ENCODE results near the gene TAS2R1.

DNA sequence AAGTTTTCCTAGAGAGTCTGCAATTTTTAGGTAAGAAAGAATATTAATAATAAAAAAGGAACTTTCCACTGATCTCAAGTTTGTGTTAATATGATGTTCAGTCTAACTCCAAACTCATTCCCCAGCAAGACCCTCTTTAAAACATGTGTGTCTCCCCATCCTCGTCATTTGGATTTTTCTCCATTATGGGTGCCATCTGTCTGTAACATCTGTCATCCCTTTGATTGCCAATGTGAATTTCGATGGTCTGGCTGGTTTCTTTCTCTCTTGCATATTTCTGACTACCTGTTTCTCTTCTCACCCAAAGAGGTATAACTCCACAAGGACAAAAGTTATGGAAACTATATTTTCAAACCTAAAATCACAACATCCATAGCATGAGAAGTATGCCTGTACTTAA is 4.4 kb downstream of the TAS2R1 start:
- TF ChIP-seq POLR2A (IDR thresholded peaks at IDR 0.05; ENCODE audit: low read depth, low read length) = no peak
- TF ChIP-seq POLR2AphosphoS5 (IDR thresholded peaks at IDR 0.05; ENCODE audit: low read depth, low read length) = no peak

Measured in GM12892 (cell line).